GM19328 (cell line): ENCODE measurements around the gene FAM241A.
A peak's percentile ranks its signal among the peaks of the same experiment; 100 is the strongest.
"Not testable (repeated sequence)": the region's sequence is repeated elsewhere in the genome, so short reads cannot be mapped to it uniquely, and the experiment has no call there.

ENCODE experiments used
- ATAC-seq: cut with Tn5 transposase; IDR thresholded peaks from one replicate; pipeline ENCODE4 v1.9.1; 2021; ENCODE audit warnings: mild to moderate bottlenecking, moderate library complexity; ENCODE audit not compliant: unreplicated experiment

The FAM241A gene

DNA sequence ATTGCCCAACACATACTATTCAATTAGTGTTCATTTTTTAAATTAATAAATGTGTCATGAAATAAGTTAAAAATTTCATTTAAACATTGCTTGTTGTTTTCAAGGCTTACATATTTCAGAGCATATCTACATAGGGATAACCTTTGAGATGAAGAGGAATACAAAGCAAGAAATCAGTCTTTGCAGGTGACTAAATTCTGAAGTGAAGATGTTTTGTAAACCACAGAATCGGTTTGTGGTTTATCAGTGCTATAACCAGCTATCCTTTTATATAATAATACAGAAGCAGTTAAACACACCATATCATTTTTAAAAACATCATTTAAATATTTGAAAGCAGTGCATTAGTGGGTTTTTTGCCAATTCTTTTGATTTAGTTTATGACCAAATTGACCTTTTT lies 26.9 kb downstream of the FAM241A start:
- peak; percentile 53 for ATAC-seq

DNA sequence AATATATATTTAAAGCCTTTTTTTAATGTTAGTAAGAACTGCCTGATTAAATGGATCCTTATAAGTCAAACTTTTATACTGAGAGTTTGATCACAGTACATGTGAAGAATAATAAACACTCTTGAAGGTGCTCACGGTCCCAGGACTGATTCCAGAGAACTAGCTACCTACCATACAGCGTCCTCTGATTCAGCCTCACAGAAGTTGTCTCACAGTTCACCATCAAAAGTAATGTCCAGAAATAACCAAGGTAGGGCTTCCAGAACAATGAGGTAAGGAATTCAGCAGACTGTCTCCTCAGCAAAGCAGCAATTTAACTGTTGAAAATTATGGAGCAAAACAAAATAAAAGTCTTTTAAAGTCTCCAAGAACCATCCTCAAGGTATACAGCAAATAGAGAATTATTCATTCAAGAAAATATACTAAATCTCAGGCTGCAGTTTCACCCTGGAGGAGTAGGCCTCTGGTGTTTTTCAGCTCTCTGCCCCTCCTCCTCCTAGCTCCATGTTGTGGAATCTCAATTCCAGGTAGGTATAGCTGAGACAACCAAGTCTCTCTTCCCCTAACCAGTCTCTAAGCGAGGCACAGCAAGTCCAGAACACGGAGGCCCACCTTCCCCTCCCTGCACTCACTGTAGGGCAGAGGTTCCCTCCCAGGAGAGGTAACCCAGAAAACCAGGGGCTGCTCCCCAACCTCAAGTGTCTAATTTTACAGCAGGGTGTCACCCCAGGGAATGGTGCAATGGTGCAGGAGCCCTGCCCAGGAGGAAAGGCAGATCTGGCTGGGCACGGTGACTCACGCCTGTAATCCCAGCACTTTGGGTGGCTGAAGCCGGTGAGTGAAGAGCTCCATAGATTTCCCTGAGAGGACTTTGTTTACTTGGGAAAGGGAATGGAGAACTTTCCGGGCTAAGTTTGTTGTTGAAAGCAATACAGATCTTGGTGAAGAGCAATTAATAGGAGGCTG lies 28.6 kb downstream of the FAM241A start:
- no peak for ATAC-seq

DNA sequence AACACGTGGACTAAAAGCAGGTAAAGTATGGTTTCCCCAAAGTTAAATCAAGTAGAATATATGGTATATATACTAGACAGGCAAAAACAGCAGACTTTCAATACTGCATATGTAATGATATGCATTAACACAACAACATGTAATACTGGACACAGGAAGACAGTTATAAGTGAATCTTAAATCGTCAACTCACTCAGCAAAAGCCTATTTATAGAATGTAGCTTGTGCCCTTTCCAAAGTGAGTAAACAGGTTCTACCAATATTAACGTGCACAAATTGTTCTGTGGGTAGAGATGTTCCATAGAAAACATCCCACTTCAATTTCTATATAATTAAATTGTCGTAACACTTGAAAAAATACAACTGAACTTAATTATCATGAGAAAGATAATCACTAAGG lies 30.6 kb downstream of the FAM241A start:
- no peak for ATAC-seq

DNA sequence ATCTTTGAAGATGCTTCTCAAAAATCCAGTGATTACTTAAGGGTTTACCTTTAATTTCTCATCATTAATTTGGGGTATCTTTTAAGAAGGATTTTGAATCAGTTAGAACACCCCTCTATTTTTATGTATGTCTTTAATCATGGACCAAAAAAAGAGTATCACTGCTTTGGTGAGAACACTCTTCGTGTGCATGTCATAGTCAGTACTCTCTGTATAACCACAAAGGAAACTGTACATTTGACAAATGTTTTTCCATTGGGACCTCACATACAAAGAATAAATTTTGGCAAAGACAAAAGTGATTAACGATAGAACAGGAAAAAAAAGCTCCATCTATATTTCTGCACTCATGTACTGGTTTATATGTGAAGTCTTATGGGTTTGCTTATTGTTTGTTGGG lies 31.3 kb downstream of the FAM241A start:
- no peak for ATAC-seq

DNA sequence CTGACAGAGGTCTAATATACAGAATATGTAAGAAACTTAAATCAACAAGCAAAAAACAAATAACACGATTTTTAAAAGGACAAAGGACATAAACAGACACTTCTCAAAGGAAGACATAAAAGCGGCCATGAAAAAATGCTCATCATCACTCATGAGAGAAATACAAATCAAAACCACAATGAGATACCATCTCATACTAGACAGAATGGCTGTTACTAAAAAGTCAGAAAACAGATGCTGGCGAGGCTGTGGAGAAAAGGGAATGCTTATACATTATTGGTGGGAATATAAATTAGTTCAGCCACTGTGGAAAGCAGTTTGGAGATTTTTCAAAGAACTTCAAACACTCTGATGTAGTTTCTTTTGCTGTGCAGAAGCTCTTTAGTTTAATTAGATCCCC lies 33.5 kb downstream of the FAM241A start:
- ATAC-seq: not testable (repeated sequence)

DNA sequence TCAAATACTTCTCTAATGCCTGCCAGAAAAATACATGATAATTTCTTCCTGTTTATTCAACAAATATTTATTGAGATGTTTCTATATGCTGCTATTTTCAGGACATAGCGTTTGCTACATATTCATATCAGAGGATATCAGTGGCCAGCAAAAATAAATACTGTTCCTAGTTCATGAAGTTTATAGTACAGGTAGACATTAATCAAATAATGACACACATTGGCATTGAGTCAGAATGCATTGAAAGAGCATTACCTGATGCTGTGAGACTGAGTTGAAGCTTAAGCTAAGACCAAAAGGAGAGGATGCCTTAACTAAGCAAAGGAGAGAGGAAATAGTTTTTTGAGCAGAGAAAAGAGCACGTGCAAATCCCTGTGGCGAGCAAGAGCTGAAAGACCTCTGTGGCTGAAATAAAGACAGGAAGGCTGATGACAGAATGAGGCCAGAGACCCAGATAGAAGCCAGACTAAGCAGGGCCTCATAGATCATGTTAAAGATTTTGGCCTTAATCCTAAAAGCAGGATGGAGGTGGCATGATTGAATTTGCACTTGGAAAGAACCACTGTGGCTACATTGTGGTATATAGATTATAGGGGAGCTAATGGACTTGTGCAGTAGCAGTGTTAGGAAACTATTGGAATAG lies 36.2 kb downstream of the FAM241A start:
- no peak for ATAC-seq

DNA sequence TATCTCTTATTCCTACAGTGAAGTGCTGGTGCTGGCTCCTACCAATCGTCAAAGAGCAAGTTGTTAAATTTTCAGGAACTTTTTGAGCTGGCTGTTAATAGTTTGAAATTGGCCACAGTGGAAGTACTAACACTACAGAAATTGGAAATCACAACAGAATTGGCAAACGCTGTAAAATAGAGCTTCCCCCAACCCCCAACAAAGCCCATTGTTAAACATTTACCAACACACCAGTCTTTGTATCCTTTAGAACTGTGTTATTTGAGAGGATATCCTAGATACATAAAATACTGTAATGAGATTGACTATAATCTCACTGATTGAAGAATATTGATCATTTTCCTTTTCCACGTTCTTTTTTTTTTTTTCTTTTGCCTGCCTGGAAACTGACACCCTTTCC lies 37.4 kb downstream of the FAM241A start:
- ATAC-seq: no peak

DNA sequence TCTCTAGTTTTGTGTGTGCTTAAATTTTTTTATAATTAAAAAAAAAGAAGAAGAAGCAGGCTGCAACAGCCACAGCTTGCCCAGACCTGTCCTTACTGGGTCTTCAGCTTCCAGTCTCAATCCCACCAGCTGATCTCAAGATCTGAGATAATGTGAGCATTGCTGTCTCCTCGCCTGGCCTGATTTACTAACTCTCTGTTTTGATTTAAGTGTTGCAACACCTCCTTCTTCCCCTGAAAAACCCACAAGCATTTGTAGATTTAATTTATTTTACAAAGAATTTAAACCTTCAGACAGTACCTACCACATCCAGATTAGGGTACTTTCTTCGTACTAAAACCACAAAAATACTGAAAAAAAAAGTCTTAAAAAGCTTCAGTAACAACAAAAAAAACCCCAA lies 38.0 kb downstream of the FAM241A start:
- ATAC-seq: no peak

DNA sequence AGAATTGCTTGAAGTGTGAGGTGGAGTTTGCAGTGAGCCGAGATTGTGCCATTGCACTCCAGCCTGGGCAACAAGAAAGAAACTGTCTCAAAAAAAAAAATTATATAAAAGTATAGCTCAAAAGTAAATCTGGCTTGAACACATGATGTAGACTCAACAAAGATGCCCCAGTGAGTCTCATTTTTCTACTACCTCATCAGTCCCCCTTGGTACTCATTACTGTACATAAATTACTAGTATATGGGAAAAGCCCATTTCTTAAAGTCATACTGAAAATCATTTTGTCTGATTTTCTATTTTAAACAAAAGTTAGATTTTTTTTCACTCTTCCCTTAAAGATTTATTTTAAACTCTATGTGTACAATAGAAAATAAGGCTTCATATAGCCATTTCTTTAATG lies 39.2 kb downstream of the FAM241A start:
- ATAC-seq: no peak

DNA sequence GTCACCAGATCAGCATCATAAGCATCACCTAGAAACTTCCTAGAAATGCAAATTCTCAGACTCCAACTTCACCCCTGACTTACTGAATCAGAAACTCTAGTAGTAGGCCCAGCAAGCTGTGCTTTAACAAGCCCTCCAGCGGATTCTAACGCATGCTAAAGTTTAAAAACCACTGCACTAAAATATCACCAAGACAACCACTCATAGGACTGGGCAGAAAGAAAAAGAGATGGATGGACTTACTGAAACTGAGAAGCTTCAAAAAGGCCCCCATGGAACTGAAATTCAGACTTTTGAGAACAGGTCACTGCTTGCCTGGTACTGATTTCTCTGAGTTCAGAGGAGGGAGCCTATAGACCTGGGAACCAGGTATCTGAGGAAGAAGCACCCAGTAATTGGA lies 40.1 kb downstream of the FAM241A start:
- no peak for ATAC-seq

DNA sequence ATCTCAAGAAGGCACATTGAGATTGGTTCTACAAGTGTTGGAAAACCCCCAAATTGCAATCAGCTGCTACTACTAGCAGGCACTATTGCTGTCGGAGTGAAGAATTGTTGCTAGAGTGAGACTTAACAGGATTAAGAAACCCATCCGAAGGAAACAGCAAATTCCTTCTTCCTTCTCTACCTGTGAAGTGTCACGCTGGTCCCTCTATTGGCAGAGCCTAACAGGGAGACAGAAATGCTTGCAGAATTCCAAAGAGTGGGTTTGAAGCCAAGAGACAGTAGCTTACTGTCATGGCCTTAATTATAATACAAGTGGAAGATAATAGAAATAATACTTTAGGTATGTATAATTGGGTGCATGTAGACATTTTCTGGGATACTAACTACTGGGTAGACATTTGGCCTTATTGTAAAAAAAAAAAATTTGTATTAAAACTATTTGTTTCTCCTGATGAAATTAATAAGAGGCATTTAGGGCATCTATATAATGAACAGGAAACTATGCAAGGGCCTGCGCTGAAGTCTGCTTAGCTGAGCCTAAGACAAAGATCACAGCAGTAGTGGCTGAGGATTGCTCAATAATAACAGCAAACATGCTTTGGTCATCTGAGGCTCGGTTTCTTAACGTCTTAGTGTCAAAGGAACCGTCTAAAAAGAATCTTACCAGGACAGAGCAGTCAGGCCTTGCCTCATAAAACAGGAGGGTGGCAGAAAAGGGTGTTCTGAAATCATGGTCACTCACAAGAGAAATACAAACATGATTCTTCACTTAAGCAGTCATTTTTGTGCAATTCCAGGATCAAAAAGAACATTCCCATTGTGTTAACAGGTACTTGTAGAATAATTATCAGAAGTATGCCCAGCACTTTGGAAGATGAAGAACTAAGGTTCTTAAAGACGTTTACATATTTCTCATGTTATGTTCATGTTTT lies 40.8 kb downstream of the FAM241A start:
- ATAC-seq: no peak

DNA sequence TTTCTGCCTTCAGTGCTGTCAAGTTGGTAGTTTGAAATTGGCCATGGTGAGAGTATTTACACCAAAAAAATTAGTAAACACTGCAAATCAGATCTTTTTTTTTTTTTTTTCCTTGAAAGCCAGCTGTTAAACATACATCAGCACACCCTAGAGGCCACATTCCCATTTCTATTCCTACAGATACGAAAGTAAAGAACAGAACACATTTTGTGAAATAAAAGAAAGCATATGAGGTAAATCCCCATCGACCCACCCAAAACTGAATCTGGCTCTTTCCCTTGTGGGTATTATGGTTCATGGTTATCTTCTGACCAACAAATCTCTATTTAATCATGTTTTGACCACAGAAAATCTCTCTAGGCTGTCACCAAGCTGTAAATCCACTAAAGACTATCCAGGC lies 44.5 kb downstream of the FAM241A start:
- no peak for ATAC-seq

DNA sequence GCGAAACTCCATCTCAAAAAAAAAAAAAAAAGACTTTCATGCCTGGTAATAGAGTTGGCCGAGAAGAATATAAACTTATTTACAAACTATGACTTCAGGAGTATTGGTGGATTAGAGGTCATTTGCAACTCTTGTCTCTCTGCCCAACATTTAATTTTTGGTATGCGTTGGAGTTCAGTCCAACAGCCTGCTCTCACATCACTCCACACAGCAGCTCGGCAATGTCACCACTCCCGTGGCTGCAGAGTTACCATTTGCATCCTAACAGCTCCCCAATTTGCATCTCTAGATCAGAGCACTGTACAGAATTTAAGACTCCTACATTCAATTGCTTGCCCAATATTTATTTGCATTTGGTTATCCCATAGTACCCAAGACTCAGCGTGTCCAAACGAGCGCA lies 45.4 kb downstream of the FAM241A start:
- no peak for ATAC-seq

DNA sequence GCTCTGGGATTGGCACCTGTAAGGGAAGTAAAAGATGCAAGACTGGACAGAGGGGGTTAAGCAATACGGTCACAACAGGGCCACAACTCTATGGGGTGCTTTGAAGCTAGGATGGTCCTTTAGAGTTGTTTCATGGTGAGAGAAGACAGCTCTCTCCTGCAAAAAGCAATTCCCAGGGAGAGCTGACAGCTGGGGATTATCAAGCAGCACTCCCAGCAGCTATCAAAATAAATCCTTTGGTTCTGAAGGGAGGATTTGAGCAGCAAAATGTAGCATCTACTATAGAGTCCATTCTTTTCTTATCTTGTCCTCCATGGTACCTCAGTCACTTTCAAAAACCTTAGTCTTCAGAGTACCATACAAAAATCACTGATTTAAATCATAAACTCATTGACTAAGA lies 51.2 kb downstream of the FAM241A start:
- ATAC-seq: no peak

DNA sequence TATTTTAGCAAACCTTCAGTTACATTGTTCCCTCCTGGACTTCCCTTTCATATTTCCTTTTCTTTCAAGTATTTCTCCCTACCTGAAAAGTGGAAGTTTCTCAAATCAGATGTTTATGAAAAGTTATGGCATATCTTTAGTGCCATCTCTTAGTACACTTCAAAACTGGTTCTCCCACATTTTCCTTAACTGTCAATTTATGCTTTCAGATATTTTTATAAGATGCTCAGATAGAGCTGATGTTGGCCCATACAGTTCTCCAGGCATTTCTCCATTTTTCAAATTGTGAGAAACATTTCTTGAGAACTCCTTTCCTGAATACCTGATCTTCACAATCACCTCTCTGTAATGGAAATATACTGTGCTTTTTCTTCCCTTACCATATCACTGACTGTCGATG lies 53.8 kb downstream of the FAM241A start:
- ATAC-seq: no peak

DNA sequence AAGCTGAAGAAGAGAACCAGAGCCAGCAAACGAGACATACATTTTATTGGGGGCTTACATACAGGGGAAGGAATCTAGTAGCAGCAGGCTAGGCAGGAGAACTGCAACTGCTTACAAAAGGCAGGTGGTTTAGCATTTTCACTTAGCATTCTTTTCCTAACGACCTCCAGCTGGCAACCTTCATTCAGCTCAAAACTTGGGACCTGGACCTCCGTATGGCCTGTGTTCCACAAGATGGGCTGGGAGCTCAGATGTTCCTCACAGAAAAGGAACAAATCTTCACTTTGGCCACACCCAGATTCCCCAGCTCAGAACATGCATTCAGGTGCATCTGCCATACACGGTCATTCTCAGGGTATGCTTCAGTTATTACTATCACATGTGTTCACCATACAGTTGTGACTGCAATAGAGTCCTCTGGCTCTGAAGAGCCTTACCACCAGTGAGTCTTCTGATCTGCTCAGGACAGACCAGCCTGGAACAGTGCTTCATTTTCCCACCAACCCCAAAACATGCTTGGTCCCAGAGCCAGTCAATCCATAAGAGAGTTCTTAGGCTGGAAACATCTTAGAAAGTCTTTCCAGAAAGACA lies 56.8 kb downstream of the FAM241A start:
- no peak for ATAC-seq

DNA sequence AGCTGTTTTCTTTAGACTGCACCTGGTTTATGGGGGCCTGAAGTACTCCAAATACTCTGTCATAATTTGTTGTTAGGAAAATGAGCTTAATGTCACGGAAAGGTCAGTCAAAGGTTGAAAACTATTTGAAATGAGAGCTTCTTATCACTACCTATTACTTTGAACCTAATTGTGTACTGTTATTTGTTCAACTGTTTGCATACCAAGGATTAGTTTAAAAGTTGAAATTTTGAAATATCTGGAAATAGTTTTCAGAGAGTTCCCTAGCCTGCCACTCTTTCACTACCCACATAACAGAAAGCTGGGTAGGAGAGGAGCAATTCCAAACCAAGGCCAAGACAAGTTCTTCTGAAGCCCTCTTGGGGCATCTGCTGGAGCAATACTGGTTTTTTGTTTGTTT lies 58.3 kb downstream of the FAM241A start:
- no peak for ATAC-seq

DNA sequence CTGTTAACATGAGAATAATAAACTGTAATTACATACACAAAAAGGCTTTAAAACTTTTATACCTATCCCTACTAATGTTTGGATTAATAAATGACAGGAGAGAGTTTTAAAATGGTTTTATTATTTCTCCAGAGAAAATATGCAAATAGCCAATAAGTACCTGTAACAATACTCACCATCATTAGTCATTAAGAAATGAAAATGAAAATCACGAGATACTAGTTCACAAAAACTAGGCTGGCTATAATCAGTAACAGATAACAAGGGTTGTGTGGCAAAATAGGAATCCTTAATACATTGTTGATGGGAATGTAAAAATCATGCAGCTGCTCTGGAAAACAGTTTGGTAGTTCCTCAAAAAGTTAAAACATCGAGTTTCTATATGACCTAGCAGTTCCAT lies 61.2 kb downstream of the FAM241A start:
- no peak for ATAC-seq

DNA sequence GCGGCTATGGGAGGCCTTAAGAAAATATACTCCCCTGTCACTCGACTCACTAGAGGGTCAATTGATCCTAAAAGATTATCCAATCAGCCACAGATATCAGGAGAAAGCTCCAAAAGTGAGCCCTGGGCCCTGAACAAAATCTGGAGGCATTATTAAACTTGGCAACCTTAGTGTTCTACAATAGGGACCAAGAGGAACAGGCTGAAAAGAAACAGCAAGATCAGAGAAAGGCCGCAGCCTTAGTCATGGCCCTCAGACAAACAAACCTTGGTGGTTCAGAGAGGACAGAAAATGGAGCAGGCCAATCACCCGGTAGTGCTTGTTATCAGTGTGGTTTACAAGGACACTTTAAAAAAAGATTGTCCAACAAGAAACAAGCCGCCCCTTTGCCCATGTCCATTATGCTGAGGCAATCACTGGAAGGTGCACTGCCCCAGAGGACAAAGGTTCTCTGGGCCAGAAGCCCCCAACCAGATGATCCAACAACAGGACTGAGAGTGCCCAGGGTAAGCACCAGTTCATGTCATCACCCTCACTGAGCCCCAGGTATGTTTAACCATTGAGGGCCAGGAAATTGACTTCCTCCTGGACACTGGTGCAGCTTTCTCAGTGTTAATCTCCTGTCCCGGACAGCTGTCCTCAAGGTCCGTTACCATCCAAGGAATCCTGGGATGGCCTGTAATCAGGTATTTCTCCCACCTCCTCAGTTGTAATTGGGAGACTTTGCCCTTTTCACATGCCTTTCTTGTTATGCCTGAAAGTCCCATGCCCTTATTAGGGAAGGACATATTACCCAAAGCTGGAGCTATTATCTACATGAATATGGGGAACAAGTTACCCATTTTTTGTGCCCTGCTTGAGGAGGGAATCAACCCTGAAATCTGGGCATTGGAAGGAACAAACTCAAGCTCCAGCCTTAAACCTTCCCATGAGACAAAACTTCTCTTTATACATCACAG lies 63.2 kb downstream of the FAM241A start:
- ATAC-seq: not testable (repeated sequence)

DNA sequence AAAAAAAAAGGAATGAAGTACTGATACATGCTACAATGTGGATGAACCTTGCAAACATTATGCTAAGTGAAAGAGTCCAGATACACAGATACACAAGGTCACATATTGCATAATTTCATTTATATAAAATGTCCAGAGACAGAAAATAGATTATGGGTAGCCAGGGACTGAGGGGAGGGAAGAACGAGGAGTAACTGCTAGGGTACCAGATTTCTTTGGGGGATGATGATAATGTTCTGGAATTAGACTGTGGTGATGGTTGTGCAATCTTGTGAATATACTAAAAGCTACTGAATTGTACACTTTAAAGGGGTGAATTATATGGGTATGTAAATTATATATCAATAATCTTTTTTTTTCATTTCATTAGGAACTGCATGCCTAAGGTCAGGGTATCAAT lies 65.5 kb downstream of the FAM241A start:
- ATAC-seq: no peak
